Stomach smooth muscle (tissue), 2 donors: ENCODE results near the gene PACSIN2.

Source experiments
- H3K27ac ChIP-seq: one replicate; pipeline ENCODE4 v1.7.0; 2013; ENCODE audit warnings: mild to moderate bottlenecking, low read length, inconsistent platforms
- H3K27me3 ChIP-seq, 2 donors: one replicate each; pipeline ENCODE4 v1.7.0; 2013; ENCODE audit warnings: low read length in 2 of 2; ENCODE audit not compliant: insufficient read depth in 2 of 2, control insufficient read depth in 1 of 2
- H3K36me3 ChIP-seq, 2 donors: one replicate each; pipeline ENCODE4 v1.7.0; 2013; ENCODE audit warnings: low read length in 2 of 2; ENCODE audit not compliant: control insufficient read depth in 2 of 2, insufficient read depth in 2 of 2
- H3K4me1 ChIP-seq: one replicate; pipeline ENCODE4 v1.7.0; 2013; ENCODE audit warnings: low read length; ENCODE audit not compliant: control insufficient read depth, insufficient read depth
- H3K4me3 ChIP-seq, 2 donors: one replicate each; pipeline ENCODE4 v1.7.0; 2013; ENCODE audit warnings: low read length in 2 of 2
- H3K9ac ChIP-seq, 2 donors: one replicate each; pipeline ENCODE4 v1.7.0; 2013; ENCODE audit warnings: low read length in 2 of 2, mild to moderate bottlenecking in 1 of 2
- H3K9me3 ChIP-seq, 2 donors: one replicate each; pipeline ENCODE4 v1.7.0; 2013; ENCODE audit warnings: low read length in 2 of 2; ENCODE audit not compliant: control insufficient read depth in 2 of 2
- donor health status: healthy.
- donor health status: Pancreatic carcinoma.

Gene PACSIN2

GRCh38 chr22:42905702-42906183 is 109.2 kb downstream of the PACSIN2 start:
- Histone ChIP-seq H3K9me3 (no peaks in the 10 kb centered on the region), H3K4me3 (peak overlapping the region in 1 of 2 donors; percentile 8), H3K27me3 (no peaks in the 10 kb centered on the region), H3K27ac (peak overlapping the region; percentile 62), H3K36me3 (peaks cover 2 to 15% of the 10 kb centered on the region in 2 donors), H3K9ac (no peak overlapping the region), H3K4me1 (peaks cover 85% of the 10 kb centered on the region)

- H3K36me3 ChIP-seq, result peaks cover 2 to 11% of the 10 kb centered on the region in 2 donors
- H3K27ac ChIP-seq, result no peak overlapping the region
- peaks cover 80% of the 10 kb centered on the region for H3K4me1 ChIP-seq
- no peak overlapping the region for H3K9ac ChIP-seq
- H3K27me3 ChIP-seq, result no peaks in the 10 kb centered on the region
- H3K4me3 ChIP-seq, result no peak overlapping the region
- no peaks in the 10 kb centered on the region for H3K9me3 ChIP-seq
These were observed 109.7 kb downstream of the PACSIN2 start for GRCh38 chr22:42905217-42905616.

- H3K27ac ChIP-seq, result no peak overlapping the region
- no peak overlapping the region for H3K4me3 ChIP-seq
- H3K4me1 ChIP-seq, result peaks cover 71% of the 10 kb centered on the region
- no peak overlapping the region for H3K9ac ChIP-seq
- no peaks in the 10 kb centered on the region for H3K27me3 ChIP-seq
- no peaks in the 10 kb centered on the region for H3K9me3 ChIP-seq
- H3K36me3 ChIP-seq, result peaks cover 0 to 8% of the 10 kb centered on the region in 2 donors
These were observed 110.9 kb downstream of the PACSIN2 start for GRCh38 chr22:42904050-42904449.

- Histone ChIP-seq H3K9me3 (no peaks in the 10 kb centered on the region), H3K36me3 (peaks cover 0 to 6% of the 10 kb centered on the region in 2 donors), H3K4me1 (peaks cover 60% of the 10 kb centered on the region), H3K4me3 (no peak overlapping the region), H3K27me3 (no peaks in the 10 kb centered on the region), H3K9ac (no peak overlapping the region), H3K27ac (peak overlapping the region; percentile 18)
These were observed 112.0 kb downstream of the PACSIN2 start for GRCh38 chr22:42902875-42903510.

GRCh38 chr22:42901790-42902508 is 113.0 kb downstream of the PACSIN2 start:
- Histone ChIP-seq H3K27ac (peak overlapping the region; percentile 18), H3K4me1 (peaks cover 50% of the 10 kb centered on the region), H3K9me3 (no peaks in the 10 kb centered on the region), H3K4me3 (peak overlapping the region in 1 of 2 donors; percentile 22), H3K36me3 (peaks cover 0 to 6% of the 10 kb centered on the region in 2 donors), H3K27me3 (no peaks in the 10 kb centered on the region), H3K9ac (no peak overlapping the region)

GRCh38 chr22:42897960-42898359 is 117.0 kb downstream of the PACSIN2 start:
- Histone ChIP-seq H3K9me3 (no peaks in the 10 kb centered on the region), H3K9ac (no peak overlapping the region), H3K27ac (no peak overlapping the region), H3K27me3 (no peaks in the 10 kb centered on the region), H3K4me1 (peaks cover 29% of the 10 kb centered on the region), H3K36me3 (peaks cover 2 to 8% of the 10 kb centered on the region in 2 donors), H3K4me3 (no peak overlapping the region)

GRCh38 chr22:42895541-42895981 is 119.4 kb downstream of the PACSIN2 start:
- H3K27me3 ChIP-seq, result no peaks in the 10 kb centered on the region
- peaks cover 17% of the 10 kb centered on the region for H3K4me1 ChIP-seq
- no peak overlapping the region for H3K4me3 ChIP-seq
- no peak overlapping the region for H3K27ac ChIP-seq
- H3K36me3 ChIP-seq, result peaks cover 11 to 12% of the 10 kb centered on the region in 2 donors
- H3K9me3 ChIP-seq, result no peaks in the 10 kb centered on the region
- no peak overlapping the region for H3K9ac ChIP-seq

- no peaks in the 10 kb centered on the region for H3K9me3 ChIP-seq
- H3K9ac ChIP-seq, result no peak overlapping the region
- peaks cover 17% of the 10 kb centered on the region for H3K4me1 ChIP-seq
- H3K27me3 ChIP-seq, result no peaks in the 10 kb centered on the region
- no peak overlapping the region for H3K27ac ChIP-seq
- no peak overlapping the region for H3K4me3 ChIP-seq
- H3K36me3 ChIP-seq, result peaks cover 13 to 14% of the 10 kb centered on the region in 2 donors
These were observed 119.9 kb downstream of the PACSIN2 start for GRCh38 chr22:42895087-42895486.

GRCh38 chr22:42893371-42894150 is 121.4 kb downstream of the PACSIN2 start:
- Histone ChIP-seq H3K36me3 (peaks cover 23 to 26% of the 10 kb centered on the region in 2 donors), H3K9me3 (no peaks in the 10 kb centered on the region), H3K27ac (no peak overlapping the region), H3K9ac (no peak overlapping the region), H3K4me3 (no peak overlapping the region), H3K27me3 (no peaks in the 10 kb centered on the region), H3K4me1 (peaks cover 17% of the 10 kb centered on the region)

GRCh38 chr22:42892571-42893316 is 122.2 kb downstream of the PACSIN2 start:
- peak overlapping the region in 1 of 2 donors; percentile 29 for H3K9ac ChIP-seq
- no peak overlapping the region for H3K4me3 ChIP-seq
- H3K4me1 ChIP-seq, result peaks cover 17% of the 10 kb centered on the region
- H3K9me3 ChIP-seq, result no peaks in the 10 kb centered on the region
- no peak overlapping the region for H3K27ac ChIP-seq
- no peaks in the 10 kb centered on the region for H3K27me3 ChIP-seq
- H3K36me3 ChIP-seq, result peaks cover 29 to 33% of the 10 kb centered on the region in 2 donors
